Neural progenitor cell (in vitro differentiated cells): Measurements from ENCODE around the gene SLC46A3.

Source experiments
- EZH2 ChIP-seq: fragments of 200-600 bp; sonication (generic); IDR thresholded peaks from 2 replicates; pipeline ENCODE4 v1.6.1; 2017; ENCODE audit warnings: antibody characterized with exemption, mild to moderate bottlenecking, moderate library complexity
- EZH2phosphoT487 ChIP-seq: fragments of 200-600 bp; sonication (generic); IDR thresholded peaks from 2 replicates; pipeline ENCODE4 v1.6.1; 2017; ENCODE audit warnings: antibody characterized with exemption
- TF ChIP-seq, protein P1 (sequence below): fragments of 200-600 bp; sonication (generic); IDR thresholded peaks from 2 replicates; pipeline ENCODE4 v1.5.1; 2017; ENCODE audit warnings: antibody characterized with exemption, mild to moderate bottlenecking

- TF ChIP-seq, protein P1, sequence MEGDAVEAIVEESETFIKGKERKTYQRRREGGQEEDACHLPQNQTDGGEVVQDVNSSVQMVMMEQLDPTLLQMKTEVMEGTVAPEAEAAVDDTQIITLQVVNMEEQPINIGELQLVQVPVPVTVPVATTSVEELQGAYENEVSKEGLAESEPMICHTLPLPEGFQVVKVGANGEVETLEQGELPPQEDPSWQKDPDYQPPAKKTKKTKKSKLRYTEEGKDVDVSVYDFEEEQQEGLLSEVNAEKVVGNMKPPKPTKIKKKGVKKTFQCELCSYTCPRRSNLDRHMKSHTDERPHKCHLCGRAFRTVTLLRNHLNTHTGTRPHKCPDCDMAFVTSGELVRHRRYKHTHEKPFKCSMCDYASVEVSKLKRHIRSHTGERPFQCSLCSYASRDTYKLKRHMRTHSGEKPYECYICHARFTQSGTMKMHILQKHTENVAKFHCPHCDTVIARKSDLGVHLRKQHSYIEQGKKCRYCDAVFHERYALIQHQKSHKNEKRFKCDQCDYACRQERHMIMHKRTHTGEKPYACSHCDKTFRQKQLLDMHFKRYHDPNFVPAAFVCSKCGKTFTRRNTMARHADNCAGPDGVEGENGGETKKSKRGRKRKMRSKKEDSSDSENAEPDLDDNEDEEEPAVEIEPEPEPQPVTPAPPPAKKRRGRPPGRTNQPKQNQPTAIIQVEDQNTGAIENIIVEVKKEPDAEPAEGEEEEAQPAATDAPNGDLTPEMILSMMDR = no peak
- TF ChIP-seq EZH2phosphoT487 (no peak), EZH2 (no peak)
These were observed 47.5 kb downstream of the SLC46A3 start for GRCh38 chr13:28671126-28671792.
